ENCODE data around the gene RACK1.
"Not testable (repeated sequence)": the region's sequence is repeated elsewhere in the genome, so short reads cannot be mapped to it uniquely, and the experiment has no call there.

RACK1 gene

GRCh38 chr5:181218795-181219124 lies 24.9 kb downstream of the RACK1 start:
- TF ChIP-seq ZNF274 (IDR thresholded peaks at IDR 0.05; ENCODE audit: low read depth, low read length) = no peak
- peak overlapping the region; percentile 71 for H3K4me3 ChIP-seq (ENCODE audit: low read length)

GRCh38 chr5:181217803-181218062 lies 26.0 kb downstream of the RACK1 start:
- TF ChIP-seq ZNF274 (IDR thresholded peaks at IDR 0.05; ENCODE audit: low read depth, low read length) = no peak
- peak overlapping the region; percentile 54; the same call in 1 of the 2 replicates for H3K4me3 ChIP-seq (ENCODE audit: low read length)

GRCh38 chr5:181217111-181217802 lies 26.4 kb downstream of the RACK1 start:
- peak overlapping the region; percentile 54; the same call in 1 of the 2 replicates for H3K4me3 ChIP-seq (ENCODE audit: low read length)
- no peak for TF ChIP-seq ZNF274 (IDR thresholded peaks at IDR 0.05; ENCODE audit: low read depth, low read length)

- peak overlapping the region; percentile 63 for H3K4me3 ChIP-seq (ENCODE audit: low read length)
- no peak for TF ChIP-seq ZNF274 (IDR thresholded peaks at IDR 0.05; ENCODE audit: low read depth, low read length)
Measured at GRCh38 chr5:181215997-181216989, 27.4 kb downstream of the RACK1 start.

GRCh38 chr5:181214249-181214648 lies 29.5 kb downstream of the RACK1 start:
- H3K4me3 ChIP-seq (ENCODE audit: low read length) = not testable (repeated sequence)

GRCh38 chr5:181212934-181213333 lies 30.8 kb downstream of the RACK1 start:
- H3K4me3 ChIP-seq (ENCODE audit: low read length) = no peak overlapping the region
- TF ChIP-seq ZNF274 (IDR thresholded peaks at IDR 0.05; ENCODE audit: low read depth, low read length) = no peak

- no peak overlapping the region for H3K4me3 ChIP-seq (ENCODE audit: low read length)
- TF ChIP-seq ZNF274 (IDR thresholded peaks at IDR 0.05; ENCODE audit: low read depth, low read length) = no peak
Measured at GRCh38 chr5:181212080-181212479, 31.6 kb downstream of the RACK1 start.

- H3K4me3 ChIP-seq (ENCODE audit: low read length) = no peak overlapping the region
- no peak for TF ChIP-seq ZNF274 (IDR thresholded peaks at IDR 0.05; ENCODE audit: low read depth, low read length)
Measured at GRCh38 chr5:181211208-181211607, 32.5 kb downstream of the RACK1 start.

- not testable (repeated sequence) for H3K4me3 ChIP-seq (ENCODE audit: low read length)
Measured at GRCh38 chr5:181210698-181211097, 33.0 kb downstream of the RACK1 start.

GRCh38 chr5:181210148-181210547 lies 33.6 kb downstream of the RACK1 start:
- not testable (repeated sequence) for H3K4me3 ChIP-seq (ENCODE audit: low read length)

- H3K4me3 ChIP-seq (ENCODE audit: low read length) = peak overlapping the region; percentile 23; the same call in 1 of the 2 replicates
Measured at GRCh38 chr5:181209006-181209405, 34.7 kb downstream of the RACK1 start.

GRCh38 chr5:181207960-181208253 lies 35.8 kb downstream of the RACK1 start:
- no peak overlapping the region for H3K4me3 ChIP-seq (ENCODE audit: low read length)
- no peak for TF ChIP-seq ZNF274 (IDR thresholded peaks at IDR 0.05; ENCODE audit: low read depth, low read length)

GRCh38 chr5:181207214-181207959 lies 36.3 kb downstream of the RACK1 start:
- peak overlapping the region; percentile 69 for H3K4me3 ChIP-seq (ENCODE audit: low read length)
- TF ChIP-seq ZNF274 (IDR thresholded peaks at IDR 0.05; ENCODE audit: low read depth, low read length) = no peak

GRCh38 chr5:181205761-181206649 lies 37.7 kb downstream of the RACK1 start:
- peak overlapping the region; percentile 63; the same call in 1 of the 2 replicates for H3K4me3 ChIP-seq (ENCODE audit: low read length)
- no peak for TF ChIP-seq ZNF274 (IDR thresholded peaks at IDR 0.05; ENCODE audit: low read depth, low read length)
